IMR-90 (cell line): ENCODE measurements around the gene COLEC12. TPM values are rescaled to one million over a fixed set of nuclear protein-coding genes. Genes with fewer than 3 reads are reported as not detected.

ENCODE experiments used
- ATAC-seq: fragments of 200-7000 bp; cut with Tn5 transposase; 2 replicates; pipeline ENCODE4 v1.9.1; 2020; ENCODE audit warnings: low read depth, mild to moderate bottlenecking, moderate library complexity
- BruUV-seq: library from RNA; stranded (reverse); fragments of 400-500 nt; replicated peaks from 2 replicates; lab custom pipeline; 2021; lab: Mats Ljungman, UMichigan
- CTCF ChIA-PET: fragments of 300-600 bp; formaldehyde crosslinking; extraction: SDS; loops from one replicate; lab custom pipeline; 2021; ENCODE audit warnings: antibody characterized with exemption; lab: Yijun Ruan, JAX
- POLR2A ChIA-PET: fragments of 300-600 bp; sonication (Branson Sonifier 250); formaldehyde crosslinking; loops from one replicate; lab custom pipeline; 2022; ENCODE audit warnings: antibody characterized with exemption; ENCODE audit not compliant: unreplicated experiment; lab: Charles Lee
- DNase-seq: peaks from one replicate; pipeline ENCODE4 v3.0.0; 2013
- H2AFZ ChIP-seq: replicated peaks from 2 replicates; pipeline ENCODE3; 2013; ENCODE audit warnings: low read length, mild to moderate bottlenecking; ENCODE audit not compliant: poor library complexity
- H2AK5ac ChIP-seq: 2 replicates; pipeline ENCODE4 v1.6.1; 2013; ENCODE audit warnings: low read depth, low read length, inconsistent platforms
- H2AK9ac ChIP-seq: replicated peaks from 2 replicates; pipeline ENCODE3; 2013; ENCODE audit warnings: mild to moderate bottlenecking, low read depth, low read length, moderate library complexity; ENCODE audit not compliant: poor library complexity
- H2BK120ac ChIP-seq: 2 replicates; pipeline ENCODE4 v1.6.1; 2013; ENCODE audit warnings: low read depth, low read length, inconsistent platforms
- H2BK15ac ChIP-seq: 3 replicates; pipeline ENCODE4 v1.6.1; 2013; ENCODE audit warnings: low read depth, low read length, inconsistent platforms
- H2BK20ac ChIP-seq: 2 replicates; pipeline ENCODE4 v1.6.1; 2013; ENCODE audit warnings: low read depth, mild to moderate bottlenecking, inconsistent platforms, low read length, moderate library complexity
- H2BK5ac ChIP-seq: 2 replicates; pipeline ENCODE4 v1.6.1; 2013; ENCODE audit warnings: mild to moderate bottlenecking, low read depth, low read length, inconsistent platforms; ENCODE audit not compliant: poor library complexity, severe bottlenecking
- H3K14ac ChIP-seq: replicated peaks from 2 replicates; pipeline ENCODE4 v1.6.1; 2013; ENCODE audit warnings: low read depth, low read length, inconsistent platforms
- H3K18ac ChIP-seq: 2 replicates; pipeline ENCODE4 v1.6.1; 2013; ENCODE audit warnings: low read depth, low read length, control low read depth
- H3K23ac ChIP-seq: 2 replicates; pipeline ENCODE4 v1.6.1; 2013; ENCODE audit warnings: low read depth, low read length, inconsistent platforms
- H3K27ac ChIP-seq: 2 replicates; pipeline ENCODE4 v1.5.1; 2013; ENCODE audit warnings: mild to moderate bottlenecking, control low read depth, low read length; ENCODE audit not compliant: insufficient read depth
- H3K27me3 ChIP-seq: 2 replicates; pipeline ENCODE4 v1.6.1; 2013; ENCODE audit warnings: low read length; ENCODE audit not compliant: control insufficient read depth, insufficient read depth
- H3K36me3 ChIP-seq: 2 replicates; pipeline ENCODE4 v1.6.1; 2013; ENCODE audit warnings: low read length, mixed read lengths; ENCODE audit not compliant: control insufficient read depth, insufficient read depth
- H3K4ac ChIP-seq: 2 replicates; pipeline ENCODE4 v1.6.1; 2013; ENCODE audit warnings: low read depth, low read length, inconsistent platforms
- H3K4me1 ChIP-seq: 2 replicates; pipeline ENCODE4 v1.6.1; 2013; ENCODE audit warnings: low read length, mixed read lengths; ENCODE audit not compliant: control insufficient read depth, insufficient read depth
- H3K4me2 ChIP-seq: 2 replicates; pipeline ENCODE4 v1.6.1; 2013; ENCODE audit warnings: low read depth, mild to moderate bottlenecking, control low read depth, low read length, moderate library complexity
- H3K4me3 ChIP-seq: 2 replicates; pipeline ENCODE4 v1.5.1; 2013; ENCODE audit warnings: low read depth, mild to moderate bottlenecking, control low read depth, low read length, moderate library complexity; ENCODE audit not compliant: insufficient read depth
- H3K56ac ChIP-seq: 2 replicates; pipeline ENCODE4 v1.6.1; 2013; ENCODE audit warnings: low read length, inconsistent platforms; ENCODE audit not compliant: insufficient read depth; ENCODE audit errors: extremely low read depth
- H3K79me1 ChIP-seq, 2 experiments: 2 replicates each; pipeline ENCODE4 v1.6.1; 2013; ENCODE audit warnings: low read length in 2 of 2, inconsistent platforms in 1 of 2, low read depth in 1 of 2
- H3K9ac ChIP-seq: 2 replicates; pipeline ENCODE4 v1.6.1; 2013; ENCODE audit warnings: low read depth, low read length, control low read depth
- H3K9me1 ChIP-seq: 2 replicates; pipeline ENCODE4 v1.6.1; 2013; ENCODE audit warnings: low read length, inconsistent platforms; ENCODE audit not compliant: insufficient read depth
- H3K9me3 ChIP-seq: 2 replicates; pipeline ENCODE4 v1.6.1; 2013; ENCODE audit warnings: low read length; ENCODE audit not compliant: control insufficient read depth, insufficient read depth
- H4K20me1 ChIP-seq: 2 replicates; pipeline ENCODE4 v1.6.1; 2013; ENCODE audit warnings: low read length, inconsistent platforms; ENCODE audit not compliant: insufficient read depth
- H4K5ac ChIP-seq: 2 replicates; pipeline ENCODE4 v1.6.1; 2013; ENCODE audit warnings: mild to moderate bottlenecking, low read depth, low read length, control low read depth
- H4K8ac ChIP-seq, 2 experiments: 2 replicates each; pipeline ENCODE4 v1.6.1; 2013; ENCODE audit warnings: low read depth in 2 of 2, low read length in 2 of 2, control low read depth in 1 of 2, inconsistent platforms in 1 of 2
- H4K91ac ChIP-seq: 2 replicates; pipeline ENCODE4 v1.6.1; 2013; ENCODE audit warnings: low read depth, low read length, inconsistent platforms; ENCODE audit not compliant: insufficient read depth
- CHD1 ChIP-seq: IDR thresholded peaks from 2 replicates; pipeline ENCODE4 v1.6.1; 2012; ENCODE audit warnings: low read depth, low read length, improper control_type of control experiment
- WGBS, 2 experiments: methylation state at CpG; one replicate each; pipeline versions ENCODE4 v1.1.5 to v1.1.7; 2013; ENCODE audit warnings: missing lambda C conversion rate in 2 of 2; ENCODE audit not compliant: insufficient read length in 1 of 2; ENCODE audit errors: extremely low coverage in 2 of 2; 5-methylcytosine and 5-hydroxymethylcytosine counted together
- dilution Hi-C: fragments of 300-500 bp; cut with HindIII; formaldehyde crosslinking; loops from one replicate; pipeline ENCODE4 v1.14.3; 2018; ENCODE audit warnings: low sequenced_read_pairs; ENCODE audit not compliant: unreplicated experiment
- in situ Hi-C: fragments of 300-500 bp; cut with MboI; formaldehyde crosslinking; loops from 3 replicates; pipeline ENCODE4 v1.14.3; 2019; ENCODE audit warnings: low sequenced_read_pairs, inconsistent platforms, mixed read lengths
- intact Hi-C: fragments of 100-400 bp; cut with micrococcal nuclease; formaldehyde crosslinking; loops from 2 replicates; pipeline ENCODE4 v1.10.0; 2022
- polyA plus RNA-seq, 3 experiments: library from polyadenylated mRNA; depleted of rRNA; stranded (reverse); fragments of >200 nt; gene quantifications; 2 replicates each; pipeline ENCODE4 v1.2.3, GENCODE V29; 2012; ENCODE audit warnings: low replicate concordance in 1 of 3
- total RNA-seq: library from RNA; depleted of rRNA; stranded (reverse); fragments of >200 nt; gene quantifications from 2 replicates; pipeline ENCODE4 v1.2.3, GENCODE V29; 2012

COLEC12 gene
- total and polyA plus RNA-seq, 2 of the 4 experiments (the other 2 are of a cell fraction) = 1.0 to 2.3 TPM

DNA sequence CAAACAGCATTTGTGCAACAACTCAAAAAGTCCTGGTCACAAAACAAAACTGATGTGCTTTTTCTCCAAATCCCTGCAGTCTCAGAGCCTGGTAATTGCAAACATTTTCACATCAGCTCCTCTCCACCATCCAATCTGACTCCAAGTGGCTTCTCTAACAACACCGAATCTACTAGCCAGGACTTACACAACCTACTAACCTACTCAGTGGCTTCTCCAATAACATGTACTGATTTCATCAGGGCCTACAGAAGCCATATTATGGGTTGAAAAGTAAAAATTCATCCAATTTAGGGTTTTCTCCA is 104.3 kb downstream of the COLEC12 start:
- H4K5ac ChIP-seq = no peak overlapping the region
- H3K9ac ChIP-seq = no peak overlapping the region
- DNase-seq = no peak
- H3K9me1 ChIP-seq = peaks cover 17% of the 10 kb centered on the region
- H3K27ac ChIP-seq = peak overlapping the region; percentile 63; the same call in 1 of the 2 replicates
- H2BK5ac ChIP-seq = no peak overlapping the region
- peak overlapping the region; percentile 15; the same call in 1 of the 2 replicates for H3K18ac ChIP-seq
- H3K4me1 ChIP-seq = peaks cover 27% of the 10 kb centered on the region
- H2AFZ ChIP-seq = no peak overlapping the region
- in situ Hi-C loops (no loop called here), dilution Hi-C loops (no loop called here), intact Hi-C loops (loop anchor here (5.0 to 10.0 kb wide), 2 partner anchors 101 to 219 kb away; no protein-coding TSS in a partner anchor)
- no peak overlapping the region; the same call in 1 of the 2 replicates for H3K23ac ChIP-seq
- H3K14ac ChIP-seq = peak overlapping the region; percentile 5; the same call in 1 of the 2 replicates
- H4K91ac ChIP-seq = peak overlapping the region; percentile 58
- no peak overlapping the region for H2AK9ac ChIP-seq
- H2BK120ac ChIP-seq = peak overlapping the region; percentile 63
- peak overlapping the region; percentile 28; the same call in 1 of the 2 replicates for H3K56ac ChIP-seq
- TF ChIP-seq CHD1 = no peak
- H4K8ac ChIP-seq = peak overlapping the region; percentile 7 to 12; a peak in 1 of 4 replicates
- peak overlapping the region; percentile 64 for H3K4ac ChIP-seq
- peak overlapping the region; percentile 55 for H2BK20ac ChIP-seq
- H3K27me3 ChIP-seq = 0 out of 2 replicates have a peak, but pooled peaks cover 1% of the 10 kb centered on the region
- POLR2A ChIA-PET = no interaction called here
- BruUV-seq = no TSS peak
- no peak overlapping the region for H2AK5ac ChIP-seq
- H3K79me1 ChIP-seq = no peaks in the 10 kb centered on the region
- no peaks in the 10 kb centered on the region for H3K36me3 ChIP-seq
- no peaks in the 10 kb centered on the region for H3K9me3 ChIP-seq
- CTCF ChIA-PET = no interaction called here
- ATAC-seq = no peak; the same call in 1 of the 2 replicates
- WGBS, 2 experiments = no CpG with 5 or more reads among the region's 1 CpG
- H4K20me1 ChIP-seq = peaks cover 4% of the 10 kb centered on the region; the same call in 1 of the 2 replicates
- peak overlapping the region; percentile 77; the same call in 1 of the 2 replicates for H3K4me2 ChIP-seq
- peak overlapping the region; percentile 47 for H2BK15ac ChIP-seq
- H3K4me3 ChIP-seq = no peak overlapping the region
